A673 (cell line): ENCODE results near the gene VRK2. TPM values are rescaled to one million over a fixed set of nuclear protein-coding genes. Genes with fewer than 3 reads are reported as not detected.

Source experiments
- BruUV-seq: library from RNA; stranded (reverse); fragments of 400-500 nt; replicated peaks from 2 replicates; lab custom pipeline; 2021; lab: Mats Ljungman, UMichigan
- CTCF ChIA-PET: fragments of 300-600 bp; sonication (Branson Sonifier 250); formaldehyde crosslinking; loops from one replicate; lab custom pipeline; 2022; ENCODE audit warnings: antibody characterized with exemption; lab: Charles Lee
- POLR2A ChIA-PET: fragments of 300-600 bp; sonication (Branson Sonifier 250); formaldehyde crosslinking; loops from one replicate; lab custom pipeline; 2022; ENCODE audit warnings: antibody characterized with exemption; ENCODE audit not compliant: low non-redundant PET; lab: Charles Lee
- DNase-seq: peaks from one replicate; pipeline ENCODE4 v3.0.0-alpha.2; 2015; ENCODE audit warnings: low spot score
- H3K27ac ChIP-seq: fragments of 200-600 bp; sonication (generic); 2 replicates; pipeline ENCODE4 v1.5.1; 2016; ENCODE audit warnings: mixed run types, low read depth, mild to moderate bottlenecking, mixed read lengths, antibody characterized with exemption, low read length; ENCODE audit not compliant: poor library complexity, severe bottlenecking
- H3K27me3 ChIP-seq: fragments of 200-600 bp; sonication (generic); replicated peaks from 2 replicates; pipeline ENCODE4 v1.6.1; 2017; ENCODE audit warnings: mixed run types, low read depth, mild to moderate bottlenecking, mixed read lengths, antibody characterized with exemption, low read length; ENCODE audit not compliant: insufficient read depth, poor library complexity
- H3K36me3 ChIP-seq: fragments of 200-600 bp; sonication (generic); 2 replicates; pipeline ENCODE4 v1.6.1; 2016; ENCODE audit warnings: mixed run types, mild to moderate bottlenecking, mixed read lengths, antibody characterized with exemption, low read length; ENCODE audit not compliant: insufficient read depth, poor library complexity, severe bottlenecking
- H3K4me1 ChIP-seq: fragments of 200-600 bp; sonication (generic); 2 replicates; pipeline ENCODE4 v1.6.1; 2017; ENCODE audit warnings: mixed run types, mild to moderate bottlenecking, mixed read lengths, antibody characterized with exemption, low read length; ENCODE audit not compliant: insufficient read depth, poor library complexity, severe bottlenecking
- H3K4me3 ChIP-seq: fragments of 200-600 bp; sonication (generic); 2 replicates; pipeline ENCODE4 v1.5.1; 2016; ENCODE audit warnings: low read depth, mixed run types, mild to moderate bottlenecking, mixed read lengths, low read length; ENCODE audit not compliant: poor library complexity, severe bottlenecking
- H3K9me3 ChIP-seq: fragments of 200-600 bp; sonication (generic); 2 replicates; pipeline ENCODE4 v1.6.1; 2016; ENCODE audit warnings: mixed run types, low read depth, mild to moderate bottlenecking, mixed read lengths, antibody characterized with exemption, low read length; ENCODE audit not compliant: poor library complexity, severe bottlenecking
- EZH2 ChIP-seq: fragments of 200-600 bp; sonication (generic); IDR thresholded peaks from 2 replicates; pipeline ENCODE4 v1.6.1; 2017; ENCODE audit warnings: borderline replicate concordance, low read depth, mild to moderate bottlenecking, mixed read lengths, antibody characterized with exemption, low read length; ENCODE audit not compliant: poor library complexity, severe bottlenecking
- intact Hi-C: fragments of 100-400 bp; cut with micrococcal nuclease; formaldehyde crosslinking; loops from one replicate; pipeline ENCODE4 v1.10.0; 2022; ENCODE audit not compliant: unreplicated experiment
- total RNA-seq: library from RNA; stranded (reverse); gene quantifications from 2 replicates; pipeline ENCODE4 v1.2.3, GENCODE V29; 2021
- TF ChIP-seq, protein P1 (sequence below): fragments of 300-800, 200-600 bp; sonication (generic); conservative IDR thresholded peaks from 2 replicates; pipeline ENCODE4 v1.5.1; 2017; ENCODE audit warnings: low read depth, mild to moderate bottlenecking, antibody characterized with exemption, low read length, moderate library complexity, mixed read lengths

VRK2 gene
- total RNA-seq, 1 experiment from 2014 or later, result 16.1 TPM

DNA sequence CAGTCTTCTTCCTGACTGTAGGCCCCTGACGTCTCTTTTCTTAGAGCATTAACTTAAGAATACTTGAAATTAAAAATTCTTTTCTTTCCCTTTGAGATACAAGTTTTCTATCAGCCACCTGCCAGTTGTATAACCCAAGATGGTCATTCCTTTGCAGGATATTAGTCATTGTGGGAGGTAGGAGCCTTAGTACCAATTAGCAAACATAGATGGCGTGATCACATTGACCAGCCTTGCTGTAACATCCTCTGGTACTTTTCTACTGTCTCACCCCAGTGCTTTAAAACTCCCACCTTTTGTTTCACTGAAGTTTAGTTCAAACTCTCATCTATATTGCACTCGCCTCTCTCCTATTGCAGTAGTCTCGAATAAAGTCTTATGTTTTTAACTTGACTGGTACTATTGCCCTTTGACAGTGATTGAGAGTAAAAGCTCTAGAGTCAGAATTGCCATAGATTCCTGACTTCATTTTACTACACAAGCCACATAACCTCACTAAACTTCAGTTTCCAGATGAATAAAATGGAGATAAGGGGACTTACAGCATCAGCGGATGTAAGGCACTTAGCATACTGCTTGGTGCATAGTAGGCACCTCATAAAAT lies 74.1 kb downstream of the VRK2 start:
- Histone ChIP-seq H3K27me3 (no peaks in the 10 kb centered on the region), H3K4me3 (no peak overlapping the region), H3K4me1 (no peaks in the 10 kb centered on the region), H3K36me3 (no peaks in the 10 kb centered on the region), H3K9me3 (no peaks in the 10 kb centered on the region), H3K27ac (no peak overlapping the region)
- no peak for DNase-seq
- intact Hi-C loops, result loop anchor here (10.0 kb wide), 1 partner anchor 366 kb away; no protein-coding TSS in a partner anchor
- ChIA-PET CTCF (interaction anchor here (1.5 kb wide), 1 partner anchor 400 kb away, joined by 3 read pairs; no protein-coding TSS in a partner anchor), POLR2A (no interaction called here)
- no TSS peak for BruUV-seq
- TF ChIP-seq, protein P1, sequence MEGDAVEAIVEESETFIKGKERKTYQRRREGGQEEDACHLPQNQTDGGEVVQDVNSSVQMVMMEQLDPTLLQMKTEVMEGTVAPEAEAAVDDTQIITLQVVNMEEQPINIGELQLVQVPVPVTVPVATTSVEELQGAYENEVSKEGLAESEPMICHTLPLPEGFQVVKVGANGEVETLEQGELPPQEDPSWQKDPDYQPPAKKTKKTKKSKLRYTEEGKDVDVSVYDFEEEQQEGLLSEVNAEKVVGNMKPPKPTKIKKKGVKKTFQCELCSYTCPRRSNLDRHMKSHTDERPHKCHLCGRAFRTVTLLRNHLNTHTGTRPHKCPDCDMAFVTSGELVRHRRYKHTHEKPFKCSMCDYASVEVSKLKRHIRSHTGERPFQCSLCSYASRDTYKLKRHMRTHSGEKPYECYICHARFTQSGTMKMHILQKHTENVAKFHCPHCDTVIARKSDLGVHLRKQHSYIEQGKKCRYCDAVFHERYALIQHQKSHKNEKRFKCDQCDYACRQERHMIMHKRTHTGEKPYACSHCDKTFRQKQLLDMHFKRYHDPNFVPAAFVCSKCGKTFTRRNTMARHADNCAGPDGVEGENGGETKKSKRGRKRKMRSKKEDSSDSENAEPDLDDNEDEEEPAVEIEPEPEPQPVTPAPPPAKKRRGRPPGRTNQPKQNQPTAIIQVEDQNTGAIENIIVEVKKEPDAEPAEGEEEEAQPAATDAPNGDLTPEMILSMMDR, result no peak
- TF ChIP-seq EZH2, result no peak

DNA sequence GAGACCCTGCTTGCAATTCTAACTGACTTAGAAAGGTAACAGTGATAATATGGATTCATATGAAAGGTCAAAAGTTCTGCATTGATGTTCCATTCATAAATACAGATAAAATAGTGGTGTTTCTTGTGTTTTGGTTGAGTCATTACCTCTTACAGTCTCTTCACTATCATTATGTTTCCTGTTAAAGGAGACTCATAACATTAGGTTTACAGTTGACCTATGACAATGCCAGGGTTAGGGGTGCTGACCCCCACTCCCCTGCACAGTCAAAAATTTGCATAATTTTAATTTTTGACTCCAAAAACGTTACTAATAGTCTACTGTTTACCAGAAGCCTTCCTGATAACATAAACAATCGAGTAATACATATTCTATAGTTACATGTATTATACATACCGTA lies 75.4 kb downstream of the VRK2 start:
- ChIA-PET POLR2A (no interaction called here), CTCF (no interaction called here)
- no TSS peak for BruUV-seq
- no peaks in the 10 kb centered on the region for H3K9me3 ChIP-seq
- H3K27ac ChIP-seq, result no peak overlapping the region
- intact Hi-C loops, result loop anchor here (10.0 kb wide), 1 partner anchor 367 kb away; no protein-coding TSS in a partner anchor
- no peak overlapping the region for H3K4me3 ChIP-seq
- no peaks in the 10 kb centered on the region for H3K36me3 ChIP-seq
- DNase-seq, result no peak
- no peaks in the 10 kb centered on the region for H3K27me3 ChIP-seq
- H3K4me1 ChIP-seq, result no peaks in the 10 kb centered on the region
- TF ChIP-seq EZH2, result no peak
- TF ChIP-seq, protein P1, result no peak

DNA sequence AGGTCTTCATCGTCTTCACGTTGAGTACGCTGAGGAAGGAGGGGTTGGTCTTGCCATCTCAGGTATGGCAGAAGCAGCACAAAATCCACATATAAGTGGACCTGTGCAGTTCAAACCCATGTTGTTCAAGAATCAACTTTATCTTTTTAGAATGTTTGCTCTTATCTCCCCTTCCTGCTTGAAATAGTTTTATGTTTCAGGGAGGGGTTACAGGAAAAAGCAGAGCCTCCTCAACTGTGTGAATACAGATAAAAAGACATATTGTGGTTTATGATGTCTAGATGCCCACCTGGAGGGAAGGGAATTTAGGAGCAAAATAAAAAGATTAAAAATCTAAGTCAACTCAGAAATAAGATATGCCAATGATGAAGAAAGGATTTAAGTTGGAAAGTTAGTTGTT lies 75.9 kb downstream of the VRK2 start:
- H3K4me1 ChIP-seq, result no peaks in the 10 kb centered on the region
- BruUV-seq, result no TSS peak
- no peaks in the 10 kb centered on the region for H3K9me3 ChIP-seq
- no peaks in the 10 kb centered on the region for H3K36me3 ChIP-seq
- no peak overlapping the region for H3K4me3 ChIP-seq
- ChIA-PET POLR2A (no interaction called here), CTCF (no interaction called here)
- intact Hi-C loops, result loop anchor here (10.0 kb wide), 1 partner anchor 368 kb away; no protein-coding TSS in a partner anchor
- no peak for TF ChIP-seq EZH2
- TF ChIP-seq, protein P1, result no peak
- H3K27ac ChIP-seq, result no peak overlapping the region
- DNase-seq, result no peak
- H3K27me3 ChIP-seq, result no peaks in the 10 kb centered on the region
